ENCODE measurements around the gene PAQR3.

Gene PAQR3

GRCh38 chr4:78938868-78939666 is at the start of gene PAQR3:
Gene PAQR3 (minus strand): TSS chr4:78939438. CDS start chr4:78939224, 214 bp downstream.
- TF ChIP-seq CTCF (IDR thresholded peaks at IDR 0.05; ENCODE audit: borderline replicate concordance, insufficient read depth, low read depth, low read length) = no peak
- H3K4me3 ChIP-seq (ENCODE audit: low read depth, low read length) = peak within 1 kb of the TSS; percentile 81

- no peak for TF ChIP-seq CTCF (IDR thresholded peaks at IDR 0.05; ENCODE audit: borderline replicate concordance, insufficient read depth, low read depth, low read length)
These were observed 48.4 kb upstream of the PAQR3 start for GRCh38 chr4:78987683-78988082.

GRCh38 chr4:78984593-78984992 is 45.4 kb upstream of the PAQR3 start:
- H3K4me3 ChIP-seq (ENCODE audit: low read depth, low read length) = no peak overlapping the region
- TF ChIP-seq CTCF (IDR thresholded peaks at IDR 0.05; ENCODE audit: borderline replicate concordance, insufficient read depth, low read depth, low read length) = no peak

More at GRCh38 chr4:78987683-78988082, 48.4 kb upstream of the PAQR3 start:
- no peak overlapping the region for H3K4me3 ChIP-seq (ENCODE audit: low read depth, low read length)

GRCh38 chr4:78975865-78976264 is 36.6 kb upstream of the PAQR3 start:
- no peak overlapping the region for H3K4me3 ChIP-seq (ENCODE audit: low read depth, low read length)
- no peak for TF ChIP-seq CTCF (IDR thresholded peaks at IDR 0.05; ENCODE audit: borderline replicate concordance, insufficient read depth, low read depth, low read length)

- TF ChIP-seq CTCF (IDR thresholded peaks at IDR 0.05; ENCODE audit: borderline replicate concordance, insufficient read depth, low read depth, low read length) = no peak
- H3K4me3 ChIP-seq (ENCODE audit: low read depth, low read length) = no peak overlapping the region
These were observed 32.5 kb upstream of the PAQR3 start for GRCh38 chr4:78971776-78972175.

- TF ChIP-seq CTCF (IDR thresholded peaks at IDR 0.05; ENCODE audit: borderline replicate concordance, insufficient read depth, low read depth, low read length) = no peak
These were observed 32.1 kb upstream of the PAQR3 start for GRCh38 chr4:78971326-78971725.

GRCh38 chr4:78962597-78963115 is 23.4 kb upstream of the PAQR3 start:
- no peak overlapping the region for H3K4me3 ChIP-seq (ENCODE audit: low read depth, low read length)
- no peak for TF ChIP-seq CTCF (IDR thresholded peaks at IDR 0.05; ENCODE audit: borderline replicate concordance, insufficient read depth, low read depth, low read length)

More at GRCh38 chr4:78971326-78971725, 32.1 kb upstream of the PAQR3 start:
- no peak overlapping the region for H3K4me3 ChIP-seq (ENCODE audit: low read depth, low read length)

All from GM12875 (cell line).